Liver (tissue), 2 donors: ENCODE data around the gene RHOG.

Experiments
- CTCF ChIP-seq: fragments of 150-350 bp; IDR thresholded peaks from 2 replicates; pipeline ENCODE4 v1.5.1; 2017; ENCODE audit warnings: improper control_type of control experiment, low read depth, low read length; ENCODE audit not compliant: missing input control
- MAX ChIP-seq: IDR thresholded peaks from 2 replicates; pipeline ENCODE4 v1.6.1; 2016; ENCODE audit warnings: antibody characterized with exemption
- REST ChIP-seq: IDR thresholded peaks from 2 replicates; pipeline ENCODE4 v1.6.1; 2016; ENCODE audit warnings: antibody characterized with exemption, mild to moderate bottlenecking
- YY1 ChIP-seq: IDR thresholded peaks from 2 replicates; pipeline ENCODE4 v1.6.1; 2016; ENCODE audit warnings: antibody characterized with exemption, mild to moderate bottlenecking
- ZBTB33 ChIP-seq: IDR thresholded peaks from 2 replicates; pipeline ENCODE4 v1.6.1; 2016; ENCODE audit warnings: antibody characterized with exemption
- donor health status: healthy.

- TF ChIP-seq REST = no peak
- TF ChIP-seq ZBTB33 = no peak
- TF ChIP-seq CTCF = no peak
- no peak for TF ChIP-seq MAX
- no peak for TF ChIP-seq YY1
Measured at GRCh38 chr11:3832816-3833215, 7.9 kb downstream of the RHOG start.
